ENCODE results near the gene HOXA11. TPM values are rescaled to one million over a fixed set of nuclear protein-coding genes. Genes with fewer than 3 reads are reported as not detected.

Gene HOXA11
- total RNA-seq, 1 experiment from 2014 or later, result 0.08 TPM

DNA sequence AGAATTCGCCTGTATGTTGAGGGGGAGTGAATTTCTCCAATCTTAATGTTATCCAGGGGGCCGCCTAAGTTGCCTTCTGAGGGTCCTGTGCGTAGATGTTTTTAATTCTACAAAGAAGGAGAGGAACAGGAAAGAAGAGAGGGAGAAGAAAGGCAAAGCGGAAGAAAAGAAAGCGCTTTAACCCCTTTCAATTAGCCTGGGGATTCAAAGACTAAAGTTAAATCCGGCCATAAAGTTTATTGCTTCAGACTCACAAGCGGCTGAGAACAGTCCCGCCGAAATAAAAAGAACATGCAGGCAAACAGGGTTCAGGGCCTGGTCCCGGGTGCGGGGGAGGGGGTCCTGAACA, 46.1 kb downstream of the HOXA11 start:
- in situ Hi-C loops (cut with HindIII; ENCODE audit: low pct_unique_long_range_greater_than_20kb, low sequenced_read_pairs), result no loop called here
- DNase-seq (ENCODE audit: low read depth, low spot score), result no peak

DNA sequence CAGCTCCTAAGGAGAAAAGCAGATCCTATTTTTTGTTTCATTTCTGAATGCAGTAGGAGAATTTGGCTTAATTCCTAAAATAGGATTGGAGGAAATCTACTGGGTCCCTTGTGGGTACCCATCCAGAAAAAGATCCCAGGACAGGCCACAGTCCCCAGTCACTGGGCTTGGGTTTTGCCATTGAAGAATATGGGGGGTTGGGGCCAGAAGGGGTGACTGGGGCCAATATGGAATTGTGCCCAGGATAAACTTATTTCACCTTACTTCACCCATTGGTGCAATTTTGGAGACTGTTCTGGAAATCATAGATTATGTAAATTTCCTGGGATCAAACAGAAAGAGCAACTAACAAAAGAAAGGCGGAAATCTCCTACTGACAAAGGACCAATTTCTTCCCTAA, 46.6 kb downstream of the HOXA11 start:
- no peak for DNase-seq (ENCODE audit: low read depth, low spot score)
- in situ Hi-C loops (cut with HindIII; ENCODE audit: low pct_unique_long_range_greater_than_20kb, low sequenced_read_pairs), result no loop called here

DNA sequence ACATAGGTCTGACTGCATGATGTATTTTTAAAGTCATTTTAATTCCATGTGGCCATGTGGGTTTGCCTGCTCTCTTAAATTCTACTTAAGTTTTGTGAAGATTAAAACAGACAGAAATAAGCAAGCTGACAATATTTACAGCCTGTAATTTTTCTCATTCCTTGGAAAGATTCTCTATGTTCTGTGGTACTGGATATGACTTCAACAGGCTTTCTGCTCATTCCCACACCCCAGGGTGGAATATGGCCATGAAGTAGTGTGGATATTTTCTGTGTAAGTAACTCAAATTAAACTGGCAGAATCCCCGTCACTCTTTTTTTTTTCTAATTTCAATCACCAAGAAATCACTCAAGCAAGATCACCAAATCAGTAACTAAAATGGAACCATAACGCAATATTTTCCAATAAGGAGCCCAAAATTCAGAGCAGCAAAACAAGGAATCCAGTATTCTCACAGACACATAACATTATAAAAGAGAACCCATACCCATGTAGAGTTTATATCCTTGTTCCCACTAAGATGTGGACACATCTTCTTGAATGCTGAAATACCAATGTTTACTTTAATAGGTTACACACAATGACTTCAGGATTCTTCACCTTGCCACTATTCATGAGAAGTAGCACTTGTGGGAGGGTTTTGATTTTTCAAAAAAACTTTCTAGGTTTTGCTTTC, 47.3 kb downstream of the HOXA11 start:
- in situ Hi-C loops (cut with HindIII; ENCODE audit: low pct_unique_long_range_greater_than_20kb, low sequenced_read_pairs), result no loop called here

DNA sequence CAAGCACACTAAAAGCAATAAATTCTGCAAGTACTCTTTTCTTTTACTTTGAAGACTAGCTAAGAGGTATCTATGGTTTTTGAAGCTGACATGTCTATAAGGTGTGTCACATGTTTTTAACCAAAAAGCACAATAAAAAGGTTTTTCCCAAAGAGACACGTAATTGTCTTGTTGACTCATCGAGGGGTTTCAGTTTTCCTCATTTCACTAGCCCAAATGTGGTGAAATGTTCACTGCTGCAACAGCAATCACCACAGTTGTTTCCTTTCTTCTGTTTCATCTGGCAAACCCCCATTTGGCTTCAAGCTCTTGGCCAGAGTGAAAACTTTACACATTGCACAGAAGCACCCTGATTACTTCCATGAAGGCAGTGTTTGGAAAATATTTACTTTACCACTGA, 50.6 kb downstream of the HOXA11 start:
- in situ Hi-C loops (cut with HindIII; ENCODE audit: low pct_unique_long_range_greater_than_20kb, low sequenced_read_pairs), result no loop called here
- peak; percentile 43 for DNase-seq (ENCODE audit: low read depth, low spot score)

More for the DNA sequence above, 47.3 kb downstream of the HOXA11 start:
- DNase-seq (ENCODE audit: low read depth, low spot score), result no peak

DNA sequence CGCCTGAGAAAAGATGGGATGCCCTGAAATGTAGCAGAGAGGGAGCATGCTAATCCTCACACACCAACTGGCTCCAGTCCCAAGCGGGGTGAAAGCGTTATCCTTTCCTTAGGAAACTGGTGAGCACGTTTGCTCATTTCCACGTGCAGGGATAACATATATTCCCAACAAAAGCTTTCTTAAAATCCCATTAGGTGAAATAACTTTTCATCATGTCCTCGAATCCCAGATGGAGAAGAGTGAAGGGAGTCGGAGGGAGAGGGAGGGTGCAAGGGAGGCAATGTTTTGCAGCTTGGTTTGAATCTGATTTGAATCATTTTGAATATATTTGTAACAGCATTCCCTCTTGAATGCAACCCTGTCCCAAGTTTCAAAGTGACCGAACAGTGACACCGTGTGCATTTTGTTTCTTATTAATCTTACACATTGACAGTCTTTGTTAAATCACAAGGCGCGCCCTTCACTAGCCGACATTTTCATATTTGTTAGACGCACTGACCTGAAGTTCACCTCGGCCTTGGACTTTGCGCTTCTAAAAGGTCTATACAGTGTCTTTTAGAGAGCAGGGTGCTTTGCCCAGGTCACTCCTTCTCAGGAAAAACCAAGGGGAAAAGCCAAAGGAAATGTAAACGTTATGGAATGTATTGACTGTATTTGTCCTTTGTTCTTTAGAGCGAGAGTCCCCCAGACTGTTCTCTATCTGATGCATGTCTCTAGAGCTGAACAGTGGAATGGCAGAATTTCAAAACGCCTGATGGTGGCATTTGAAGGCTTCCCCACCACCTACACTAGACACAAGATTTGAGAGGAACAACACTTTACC, 51.4 kb downstream of the HOXA11 start:
- DNase-seq (ENCODE audit: low read depth, low spot score), result peak; percentile 37
- in situ Hi-C loops (cut with HindIII; ENCODE audit: low pct_unique_long_range_greater_than_20kb, low sequenced_read_pairs), result no loop called here

DNA sequence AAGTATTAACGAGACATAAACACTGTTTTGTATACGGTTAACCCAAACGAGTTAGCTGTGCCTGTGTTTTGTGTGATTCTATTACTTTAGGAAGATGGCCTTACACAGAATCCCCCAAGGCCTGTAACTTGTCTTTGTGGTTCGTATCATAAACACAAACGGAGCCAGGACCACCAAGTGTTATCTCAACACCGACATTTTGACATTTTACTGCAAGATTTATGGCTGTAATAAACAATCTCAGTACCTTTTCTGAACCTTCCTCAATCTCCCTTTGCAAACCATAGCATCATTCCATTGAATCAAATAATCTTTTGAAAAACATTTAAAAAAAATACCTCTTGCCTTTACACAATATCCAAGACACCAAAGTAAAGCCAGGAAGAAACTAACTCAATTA, 52.1 kb downstream of the HOXA11 start:
- in situ Hi-C loops (cut with HindIII; ENCODE audit: low pct_unique_long_range_greater_than_20kb, low sequenced_read_pairs), result no loop called here
- no peak for DNase-seq (ENCODE audit: low read depth, low spot score)

DNA sequence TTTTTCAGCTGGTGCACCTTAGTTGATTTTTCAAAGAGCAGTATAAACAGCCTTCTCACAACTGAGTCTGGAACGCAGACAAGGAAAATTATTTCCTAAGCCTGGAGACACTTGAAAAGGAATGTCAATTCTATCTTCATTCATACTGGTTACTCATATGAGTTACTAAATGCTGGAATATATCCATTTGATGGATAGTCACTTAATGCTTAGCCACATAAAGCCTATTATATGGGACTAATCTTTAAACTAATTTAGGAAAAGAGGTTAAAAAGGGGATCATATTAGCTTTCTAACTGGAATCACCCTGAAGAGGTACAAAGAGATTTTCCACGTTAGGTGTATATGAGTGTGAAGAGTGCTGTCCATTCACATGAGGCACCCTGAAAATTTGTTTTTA, 52.8 kb downstream of the HOXA11 start:
- in situ Hi-C loops (cut with HindIII; ENCODE audit: low pct_unique_long_range_greater_than_20kb, low sequenced_read_pairs), result no loop called here
- no peak for DNase-seq (ENCODE audit: low read depth, low spot score)

DNA sequence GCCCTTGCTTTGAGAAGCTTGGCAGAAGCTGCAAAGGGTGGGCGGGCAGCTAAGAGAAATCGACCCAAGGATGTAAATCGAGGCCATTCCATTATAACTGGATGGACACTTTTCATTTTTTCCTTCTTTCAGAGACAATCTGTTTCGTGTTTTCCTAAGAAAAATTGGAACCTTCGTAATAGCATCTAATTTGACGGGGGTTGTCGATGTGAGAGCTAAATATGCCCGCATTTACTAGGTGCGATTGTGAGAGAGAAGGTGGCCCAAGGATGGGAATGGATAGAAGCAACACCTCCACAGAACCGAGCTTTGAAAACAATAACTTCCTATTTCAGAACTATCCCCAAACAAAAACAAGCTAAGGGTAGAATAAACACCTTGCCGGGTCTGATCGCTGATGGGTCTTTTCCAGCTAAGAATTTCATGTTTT, 53.6 kb downstream of the HOXA11 start:
- no peak for DNase-seq (ENCODE audit: low read depth, low spot score)
- in situ Hi-C loops (cut with HindIII; ENCODE audit: low pct_unique_long_range_greater_than_20kb, low sequenced_read_pairs), result no loop called here

Small RNA genes within 50 kb of the gene (small RNA-seq; reads per million reads assigned to genes)
- 0 reads per million in 2 experiments for gene AC004080.5
- 0 reads per million in 2 experiments for gene RF02140
- gene RF02141, result 0 reads per million in 2 experiments

Other genes with a start within 250 kb of the HOXA11 start
- gene HOXA1, start 89.2 kb downstream of the HOXA11 start, total RNA-seq (2014; rRNA removed; shearing (Covaris generic)), result 5.6 TPM in 2 replicates
- 0.21 and 0.67 TPM in 2 replicates for gene HOXA2, start 82.5 kb downstream of the HOXA11 start, total RNA-seq (2014; rRNA removed; shearing (Covaris generic))
- gene HOXA4, start 54.5 kb downstream of the HOXA11 start, total RNA-seq (2014; rRNA removed; shearing (Covaris generic)), result 0.50 and 0.83 TPM in 2 replicates
- gene HOXA5, start 41.6 kb downstream of the HOXA11 start, total RNA-seq (2014; rRNA removed; shearing (Covaris generic)), result 6.5 and 10.3 TPM in 2 replicates
- 1.5 and 1.9 TPM in 2 replicates for gene HOXA6, start 37.5 kb downstream of the HOXA11 start, total RNA-seq (2014; rRNA removed; shearing (Covaris generic))
- 0.56 and 3.5 TPM in 2 replicates for gene HOXA3, start 32.6 kb downstream of the HOXA11 start, total RNA-seq (2014; rRNA removed; shearing (Covaris generic))
- gene HOXA7, start 28.6 kb downstream of the HOXA11 start, total RNA-seq (2014; rRNA removed; shearing (Covaris generic)), result 0.45 TPM in 1 of 2 replicates, not detected in the other
- not detected in 2 replicates for gene HOXA9, start 19.7 kb downstream of the HOXA11 start, total RNA-seq (2014; rRNA removed; shearing (Covaris generic))
- gene HOXA10, start 10.9 kb downstream of the HOXA11 start, total RNA-seq (2014; rRNA removed; shearing (Covaris generic)), result not detected in 2 replicates
- 1.5 and 2.0 TPM in 2 replicates for gene HOXA13, start 14.9 kb upstream of the HOXA11 start, total RNA-seq (2014; rRNA removed; shearing (Covaris generic))
- not detected in 2 replicates for gene EVX1, start 57.6 kb upstream of the HOXA11 start, total RNA-seq (2014; rRNA removed; shearing (Covaris generic))